Epithelial cell of esophagus (primary cell): ENCODE measurements around the gene TAPBPL.

Experiments
- DNase-seq: peaks from one replicate; pipeline ENCODE4 v3.0.0; 2010; ENCODE audit warnings: low read depth
- H3K4me3 ChIP-seq: 2 replicates; pipeline ENCODE4 v1.5.1; 2011; ENCODE audit warnings: mild to moderate bottlenecking, low read length, control low read depth
- CTCF ChIP-seq: IDR thresholded peaks from 2 replicates; pipeline ENCODE4 v1.5.1; 2011; ENCODE audit warnings: low read depth, mild to moderate bottlenecking, low read length, control low read depth, inconsistent platforms; ENCODE audit not compliant: insufficient read depth; ENCODE audit errors: missing control alignments

The TAPBPL gene

DNA sequence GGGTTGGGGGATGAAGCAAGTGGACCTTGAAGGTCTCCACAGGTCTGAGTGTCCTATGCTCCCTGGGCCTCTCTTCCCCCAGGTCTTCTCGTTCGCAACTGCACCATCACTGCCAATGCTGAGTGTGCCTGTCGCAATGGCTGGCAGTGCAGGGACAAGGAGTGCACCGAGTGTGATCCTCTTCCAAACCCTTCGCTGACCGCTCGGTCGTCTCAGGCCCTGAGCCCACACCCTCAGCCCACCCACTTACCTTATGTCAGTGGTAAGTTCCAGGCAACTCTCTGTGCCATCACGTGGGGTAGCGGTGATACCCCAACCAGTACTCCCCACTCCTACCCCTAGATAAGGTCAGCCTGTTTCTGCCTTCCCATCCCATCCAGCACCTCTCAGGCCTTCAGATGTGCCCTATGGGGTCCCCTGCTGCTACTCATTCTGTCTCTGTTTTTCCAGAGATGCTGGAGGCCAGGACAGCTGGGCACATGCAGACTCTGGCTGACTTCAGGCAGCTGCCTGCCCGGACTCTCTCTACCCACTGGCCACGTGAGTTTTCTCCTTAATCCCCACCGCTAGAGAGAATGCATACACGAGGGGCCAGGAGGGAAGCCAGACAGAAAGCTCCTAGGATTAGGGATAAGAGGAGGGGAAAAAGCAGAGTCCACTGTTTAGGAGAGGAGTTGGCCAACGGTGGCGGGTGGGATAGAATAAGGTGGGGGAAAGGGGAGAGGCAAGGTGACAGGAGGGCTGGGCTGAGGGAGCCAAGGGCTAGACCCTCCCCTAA, 1.6 kb upstream of the TAPBPL start:
- H3K4me3 ChIP-seq, result peak overlapping the region; percentile 61
- no peak for DNase-seq
- TF ChIP-seq CTCF, result no peak

DNA sequence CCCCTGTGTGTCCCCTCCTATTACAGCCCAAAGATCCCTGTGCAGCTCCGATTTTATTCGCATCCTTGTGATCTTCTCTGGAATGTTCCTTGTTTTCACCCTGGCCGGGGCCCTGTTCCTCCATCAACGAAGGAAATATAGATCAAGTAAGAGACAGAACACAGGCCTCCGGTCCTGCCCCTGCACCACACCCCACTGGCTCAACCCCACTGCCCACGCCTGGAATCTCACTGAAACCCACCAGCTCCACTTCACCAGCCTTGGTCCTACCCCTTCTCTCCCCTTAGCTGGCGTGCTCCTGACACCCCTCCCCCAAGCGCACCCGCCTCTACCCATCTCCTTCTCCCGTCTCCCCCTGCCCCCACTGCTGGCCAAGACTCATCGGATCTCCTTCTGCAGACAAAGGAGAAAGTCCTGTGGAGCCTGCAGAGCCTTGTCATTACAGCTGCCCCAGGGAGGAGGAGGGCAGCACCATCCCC, 934 bp upstream of the TAPBPL start:
- no peak for TF ChIP-seq CTCF
- peak overlapping the region; percentile 61 for H3K4me3 ChIP-seq
- no peak for DNase-seq

DNA sequence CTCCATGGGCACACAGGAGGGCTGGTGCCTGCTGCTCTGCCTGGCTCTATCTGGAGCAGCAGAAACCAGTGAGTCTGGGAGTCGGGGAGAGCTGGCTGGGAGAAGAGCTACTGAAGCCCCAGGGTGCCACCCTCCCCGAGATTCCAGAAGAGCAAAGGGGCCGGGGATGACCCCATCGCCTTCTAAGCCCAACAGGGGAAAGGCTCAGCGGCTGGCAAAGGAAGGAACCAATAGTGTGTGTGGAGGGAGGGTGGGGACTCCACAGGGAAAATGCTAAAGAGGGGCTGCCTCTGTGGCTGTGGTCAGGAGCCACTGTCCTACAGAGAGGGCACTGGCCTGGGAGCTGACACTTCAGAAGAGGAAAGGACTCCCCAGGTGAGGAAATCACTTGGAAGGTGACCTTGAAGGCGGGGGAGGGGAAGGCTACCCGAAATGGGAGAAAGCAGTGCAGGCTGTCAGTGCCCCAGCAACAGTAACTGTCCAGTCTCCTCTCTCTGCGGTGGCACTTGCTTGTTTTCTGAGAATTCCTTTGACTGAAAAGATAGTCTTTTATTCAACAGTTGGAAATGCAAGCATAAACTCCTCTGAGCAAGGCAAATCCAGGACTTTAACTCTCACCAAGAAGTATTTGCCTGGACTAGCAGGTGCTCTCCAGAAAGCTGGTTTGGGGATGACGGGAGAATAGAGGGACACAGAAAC, 552 bp downstream of the TAPBPL start:
- no peak for TF ChIP-seq CTCF
- no peak for DNase-seq
- peak overlapping the region; percentile 61 for H3K4me3 ChIP-seq

DNA sequence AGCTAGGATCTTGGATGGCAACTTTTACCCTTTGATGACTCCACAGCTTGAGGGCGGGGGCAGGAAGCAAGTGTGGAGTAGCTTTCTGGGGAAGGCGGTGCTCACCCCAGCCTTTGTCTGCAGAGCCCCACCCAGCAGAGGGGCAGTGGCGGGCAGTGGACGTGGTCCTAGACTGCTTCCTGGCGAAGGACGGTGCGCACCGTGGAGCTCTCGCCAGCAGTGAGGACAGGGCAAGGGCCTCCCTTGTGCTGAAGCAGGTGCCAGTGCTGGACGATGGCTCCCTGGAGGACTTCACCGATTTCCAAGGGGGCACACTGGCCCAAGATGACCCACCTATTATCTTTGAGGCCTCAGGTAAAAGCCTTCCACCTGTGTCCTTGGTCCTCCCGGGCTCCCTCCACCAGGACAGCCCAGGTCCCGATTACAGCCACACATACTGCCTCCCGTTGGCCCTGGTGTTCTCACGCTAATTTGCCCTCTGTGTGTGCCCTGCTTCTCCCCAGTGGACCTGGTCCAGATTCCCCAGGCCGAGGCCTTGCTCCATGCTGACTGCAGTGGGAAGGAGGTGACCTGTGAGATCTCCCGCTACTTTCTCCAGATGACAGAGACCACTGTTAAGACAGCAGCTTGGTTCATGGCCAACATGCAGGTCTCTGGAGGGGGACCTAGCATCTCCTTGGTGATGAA, 1.2 kb downstream of the TAPBPL start:
- DNase-seq, result peak; percentile 14
- H3K4me3 ChIP-seq, result peak overlapping the region; percentile 61
- TF ChIP-seq CTCF, result no peak

GRCh38 chr12:6457220-6457945, 5.5 kb downstream of the TAPBPL start:
- no peak for DNase-seq
- no peak overlapping the region for H3K4me3 ChIP-seq
- no peak for TF ChIP-seq CTCF

- no peak for DNase-seq
- no peak for TF ChIP-seq CTCF
Observed at GRCh38 chr12:6458281-6459003, 6.6 kb downstream of the TAPBPL start.

More at GRCh38 chr12:6458281-6459003, 6.6 kb downstream of the TAPBPL start:
- no peak overlapping the region for H3K4me3 ChIP-seq
